Measurements from ENCODE around the gene HMGB4. TPM values are rescaled to one million over a fixed set of nuclear protein-coding genes. Genes with fewer than 3 reads are reported as not detected.
A peak's percentile ranks its signal among the peaks of the same experiment; 100 is the strongest.

The HMGB4 gene
- total RNA-seq, 1 experiment from 2014 or later: not detected

DNA sequence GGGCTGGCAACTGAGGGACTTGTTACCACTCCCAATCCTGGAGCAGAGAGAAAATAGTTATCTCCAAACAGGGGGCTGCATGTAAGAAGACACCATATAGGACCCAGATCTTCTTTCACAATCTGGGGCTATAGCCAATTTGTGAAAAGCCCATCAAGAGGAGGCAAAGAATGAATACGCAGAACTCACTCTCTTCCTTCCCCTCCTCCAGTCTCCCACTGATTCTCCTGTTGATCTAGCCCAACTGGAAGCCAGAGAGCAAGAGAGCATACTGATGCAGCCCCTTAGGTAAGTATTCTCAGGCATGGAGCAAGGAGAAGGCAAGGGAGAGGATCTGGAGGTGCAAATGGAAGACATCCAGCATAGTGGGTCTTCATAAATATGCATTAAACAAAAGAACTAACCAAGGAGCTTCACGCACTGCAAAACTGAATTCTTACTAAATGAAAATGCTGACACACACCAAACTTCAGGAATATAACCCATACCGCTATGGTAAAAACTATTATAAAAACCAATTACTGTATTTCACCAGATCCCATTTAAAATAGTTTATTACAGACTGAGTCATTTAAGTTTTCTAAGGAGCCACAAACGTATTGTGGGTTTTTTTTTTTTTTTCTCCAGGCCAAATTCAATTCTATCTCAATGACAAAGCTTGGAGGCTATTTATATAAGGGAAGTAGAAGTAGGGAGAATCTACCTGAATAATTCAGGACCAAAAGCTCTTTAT is 15.5 kb upstream of the HMGB4 start:
- peak; percentile 68 for DNase-seq (ENCODE audit: low read depth)

DNA sequence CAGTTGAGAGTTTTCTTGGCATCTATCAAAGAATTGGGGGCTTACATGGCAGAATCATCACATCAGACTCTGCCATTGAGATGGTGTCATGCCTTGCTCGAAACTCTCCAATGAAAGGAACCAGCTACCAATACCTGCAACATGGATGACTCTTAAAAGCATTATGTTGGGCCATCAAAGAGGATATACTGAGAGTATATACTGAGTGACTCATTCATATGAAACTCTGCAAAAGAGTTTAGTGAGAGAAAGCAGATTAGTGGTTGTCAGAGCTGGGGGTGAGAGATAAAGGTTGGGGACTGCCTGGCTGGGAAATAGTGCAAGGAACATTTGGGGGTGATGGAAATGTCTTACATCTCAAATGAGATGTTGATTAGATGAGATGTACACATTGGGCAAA is 14.7 kb upstream of the HMGB4 start:
- DNase-seq (ENCODE audit: low read depth): peak; percentile 54

DNA sequence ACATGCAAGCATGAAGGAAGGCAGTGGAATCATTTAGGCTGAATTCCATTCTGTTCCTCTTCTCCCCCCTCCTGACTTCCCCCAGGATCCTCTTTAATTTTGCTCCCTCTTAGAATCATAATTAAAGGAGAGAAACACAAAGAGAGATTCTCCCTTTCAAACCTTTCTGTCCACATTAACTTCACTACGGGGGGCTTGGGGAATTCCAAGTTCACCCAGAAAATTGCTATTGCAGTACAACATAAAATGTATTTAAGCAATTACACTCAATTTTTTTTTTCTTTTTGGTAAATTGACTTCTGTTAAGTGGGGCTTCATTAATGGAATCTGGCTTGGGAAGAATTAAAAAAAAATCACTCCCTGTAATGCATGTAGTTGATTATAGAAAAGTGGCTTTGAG is 13.4 kb upstream of the HMGB4 start:
- DNase-seq (ENCODE audit: low read depth): no peak

DNA sequence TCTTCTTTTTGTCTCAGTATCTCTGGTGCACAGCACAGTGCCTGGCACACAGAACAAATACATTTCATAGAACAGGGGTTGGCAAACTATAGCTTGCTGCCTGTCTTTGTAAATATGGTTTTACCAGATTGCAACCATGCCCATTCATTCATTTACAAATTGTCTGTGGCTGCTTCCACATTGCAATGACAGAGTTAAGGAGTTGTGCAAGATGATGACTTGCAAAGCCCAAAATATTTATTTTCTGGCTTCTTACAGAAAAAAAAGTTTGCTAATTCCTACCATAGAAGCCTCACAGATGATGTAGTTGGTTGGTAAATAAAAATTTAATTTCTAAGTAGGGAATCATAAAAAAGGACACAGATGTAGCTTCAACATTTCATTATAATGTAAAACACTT is 11.2 kb upstream of the HMGB4 start:
- DNase-seq (ENCODE audit: low read depth): no peak

DNA sequence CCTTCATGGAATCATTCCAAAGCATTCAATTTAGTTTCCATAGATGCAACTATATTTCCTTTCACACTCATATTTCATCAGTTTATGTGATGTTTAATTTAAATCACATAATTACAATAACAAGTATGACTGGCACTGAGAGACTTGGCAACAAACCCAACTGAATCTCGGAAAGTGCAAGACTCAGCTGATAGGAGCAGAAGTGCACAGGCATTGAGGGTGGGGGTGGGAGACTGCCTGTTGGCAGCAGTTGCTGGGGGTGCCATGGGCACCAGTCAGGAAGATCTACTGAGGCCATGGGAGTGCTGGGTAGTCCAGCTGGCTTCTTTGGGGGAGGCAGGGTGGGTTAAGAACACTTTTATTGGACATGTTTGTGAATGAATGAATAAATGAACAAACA is 10.4 kb upstream of the HMGB4 start:
- no peak for DNase-seq (ENCODE audit: low read depth)

DNA sequence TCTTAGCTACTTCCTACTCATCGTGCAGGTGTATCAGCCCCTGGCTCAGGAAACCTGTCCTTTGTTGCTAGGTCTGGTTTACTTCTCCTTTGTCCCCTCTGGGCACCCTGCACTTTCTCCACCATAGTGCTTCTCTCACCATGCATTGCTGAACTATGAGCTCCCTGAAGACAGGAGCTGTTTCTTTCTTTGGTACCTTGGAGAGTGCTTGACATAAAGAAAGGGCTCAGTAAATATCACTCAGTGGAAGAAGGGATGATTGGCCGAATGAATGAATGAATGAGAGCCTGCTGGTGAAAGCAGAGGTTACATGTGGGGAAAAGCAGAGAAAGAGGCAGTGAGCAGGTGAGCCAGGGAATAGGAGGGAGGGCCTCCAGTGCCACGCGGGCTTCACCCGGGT is 9.8 kb upstream of the HMGB4 start:
- no peak for DNase-seq (ENCODE audit: low read depth)

DNA sequence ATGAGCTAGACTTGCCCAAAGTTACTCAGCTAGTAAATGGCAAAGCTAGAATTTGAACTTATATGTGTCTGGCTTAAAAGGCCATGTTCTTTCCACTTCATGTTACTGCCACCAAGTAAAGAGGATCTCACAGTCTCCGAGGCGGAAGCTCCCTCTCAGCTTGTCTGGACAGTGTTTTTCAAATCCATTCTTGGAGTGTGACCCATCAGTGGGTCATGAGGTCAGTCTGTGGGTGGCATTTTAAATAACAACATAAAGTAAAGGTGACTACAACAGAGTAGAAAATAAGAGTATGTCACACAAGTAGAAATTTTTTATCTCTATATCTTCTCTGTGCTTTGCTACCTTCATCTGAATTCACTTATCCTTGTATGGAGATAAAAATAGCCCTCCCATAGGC is 3.2 kb upstream of the HMGB4 start:
- DNase-seq (ENCODE audit: low read depth): no peak

DNA sequence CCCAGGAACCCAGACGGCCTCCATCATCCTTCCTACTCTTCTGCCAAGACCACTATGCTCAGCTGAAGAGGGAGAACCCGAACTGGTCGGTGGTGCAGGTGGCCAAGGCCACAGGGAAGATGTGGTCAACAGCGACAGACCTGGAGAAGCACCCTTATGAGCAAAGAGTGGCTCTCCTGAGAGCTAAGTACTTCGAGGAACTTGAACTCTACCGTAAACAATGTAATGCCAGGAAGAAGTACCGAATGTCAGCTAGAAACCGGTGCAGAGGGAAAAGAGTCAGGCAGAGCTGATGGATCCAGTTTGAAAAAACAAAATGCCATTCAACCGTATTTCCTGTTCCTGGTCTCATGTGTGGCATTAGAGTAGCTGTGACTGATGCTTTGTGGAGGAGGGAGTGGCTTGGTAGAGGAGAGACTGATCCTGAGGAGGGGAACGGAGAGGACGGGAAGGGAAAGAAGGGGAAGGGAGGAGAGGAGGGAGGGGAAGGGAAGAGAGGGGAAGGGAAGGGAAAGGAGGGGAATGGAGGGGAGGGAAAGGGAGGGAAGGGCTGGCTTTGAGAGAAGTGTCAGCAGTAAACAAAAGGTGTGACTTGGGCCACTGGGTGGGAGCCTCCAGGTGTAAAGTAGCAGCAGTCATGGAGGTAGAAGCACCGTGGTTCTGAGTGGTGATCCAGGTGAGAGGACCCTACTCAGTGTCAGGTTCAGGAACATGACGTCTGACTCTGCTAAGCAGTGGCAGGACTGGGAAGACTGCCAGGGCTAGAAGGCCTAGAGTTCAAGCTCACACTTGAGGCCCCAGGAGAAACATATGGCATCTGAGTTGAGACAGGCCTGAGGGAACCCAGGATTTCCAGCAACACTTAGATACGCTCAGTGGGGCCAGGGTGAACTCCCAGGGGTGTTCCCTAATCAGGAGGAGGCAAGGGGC is 846 bp downstream of the HMGB4 start:
- peak; percentile 48 for DNase-seq (ENCODE audit: low read depth)

DNA sequence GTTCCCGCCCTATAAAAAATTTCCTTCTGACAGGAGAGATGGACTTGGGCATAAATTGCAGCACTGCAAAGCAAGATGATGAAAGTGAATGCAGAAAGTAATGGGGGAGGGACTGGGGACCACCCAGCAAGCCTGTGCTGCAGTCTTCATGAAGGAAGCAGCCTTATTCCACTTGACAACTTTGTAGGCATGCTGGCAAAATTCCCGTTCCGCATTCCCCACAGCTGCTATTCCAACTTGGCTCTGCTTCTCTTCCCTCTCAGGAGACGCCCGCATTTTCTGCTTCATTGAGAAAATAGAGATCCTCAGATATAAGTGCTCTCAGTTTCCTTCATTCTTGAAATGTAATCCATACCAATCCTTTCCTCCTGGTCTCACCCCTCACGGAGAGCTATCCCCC is 2.4 kb downstream of the HMGB4 start:
- peak; percentile 36 for DNase-seq (ENCODE audit: low read depth)

DNA sequence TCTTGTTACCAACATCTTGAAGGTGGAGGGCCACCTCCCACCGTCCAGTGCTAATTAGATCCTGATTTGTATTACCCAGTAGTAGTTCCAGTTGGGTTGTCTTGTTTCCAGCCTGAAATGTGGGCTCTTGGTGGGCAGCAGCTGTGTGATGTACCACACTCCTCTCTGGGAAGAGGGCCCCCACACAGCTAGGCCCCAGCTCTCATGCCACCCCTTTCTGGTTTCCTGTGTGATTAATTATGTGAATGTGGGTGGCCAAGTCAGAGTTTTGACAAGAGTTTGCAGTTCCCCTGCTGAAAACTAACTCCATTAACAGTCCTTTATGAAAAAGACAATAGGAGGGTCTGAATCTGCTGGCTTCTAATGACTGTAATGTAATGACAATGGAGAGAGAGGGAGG is 3.8 kb downstream of the HMGB4 start:
- no peak for DNase-seq (ENCODE audit: low read depth)

DNA sequence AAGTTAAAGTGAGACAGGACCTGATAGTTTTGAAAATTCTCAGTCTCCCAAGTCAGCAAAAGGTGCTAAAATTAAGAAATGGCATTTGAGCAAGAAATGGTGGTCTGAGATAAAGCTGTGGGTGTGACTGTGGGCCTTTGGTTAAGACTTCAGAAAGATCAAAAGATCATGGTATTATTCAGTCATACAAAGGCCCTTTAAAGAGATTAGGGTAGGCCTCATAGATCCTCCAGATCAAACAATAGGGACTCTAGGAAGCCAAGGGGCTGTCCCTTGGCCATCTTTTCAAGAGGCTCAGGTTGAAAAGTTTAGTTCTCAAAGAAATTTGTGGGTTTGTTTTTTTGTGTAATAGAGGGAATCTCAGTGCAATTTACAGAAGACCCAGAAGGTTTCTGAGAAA is 8.4 kb downstream of the HMGB4 start:
- no peak for DNase-seq (ENCODE audit: low read depth)

DNA sequence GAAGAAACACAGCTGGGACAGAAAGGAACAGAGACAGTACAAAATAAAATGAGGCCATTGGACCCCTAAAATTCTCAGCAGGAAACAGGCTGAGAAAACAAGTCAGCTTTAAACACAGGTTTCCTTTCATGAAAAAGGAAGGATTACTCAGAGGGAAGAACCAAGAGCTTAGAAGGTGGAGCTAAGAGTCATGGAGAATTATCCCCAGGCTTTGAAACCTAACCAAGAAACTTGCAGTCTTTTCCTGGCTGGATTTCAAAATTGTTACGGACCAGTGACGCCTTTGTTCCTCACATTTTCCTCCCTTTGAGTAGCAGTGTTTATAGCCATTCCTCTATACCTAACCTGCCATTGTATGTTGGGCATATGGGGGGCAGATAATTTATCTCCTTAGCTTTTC is 8.8 kb downstream of the HMGB4 start:
- peak; percentile 79 for DNase-seq (ENCODE audit: low read depth)

DNA sequence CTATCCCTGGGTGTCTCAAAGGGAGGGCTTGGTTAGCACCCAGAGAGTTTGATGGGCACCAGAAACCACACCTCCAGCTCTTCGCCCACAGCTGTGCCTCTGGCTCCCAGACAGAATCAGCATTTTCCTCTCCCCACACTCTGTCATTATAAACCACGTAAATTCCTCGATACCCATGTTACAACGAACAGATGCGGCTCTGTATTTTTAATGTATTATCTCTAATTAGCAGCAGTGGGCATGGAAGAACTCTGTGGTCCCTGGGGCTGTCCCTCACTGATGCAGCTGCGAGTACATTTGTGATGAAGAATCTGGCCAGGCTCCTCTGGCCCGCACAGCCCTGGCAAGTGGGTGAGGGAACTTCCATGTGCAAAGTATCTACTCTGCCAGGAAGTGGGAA is 10.8 kb downstream of the HMGB4 start:
- no peak for DNase-seq (ENCODE audit: low read depth)

DNA sequence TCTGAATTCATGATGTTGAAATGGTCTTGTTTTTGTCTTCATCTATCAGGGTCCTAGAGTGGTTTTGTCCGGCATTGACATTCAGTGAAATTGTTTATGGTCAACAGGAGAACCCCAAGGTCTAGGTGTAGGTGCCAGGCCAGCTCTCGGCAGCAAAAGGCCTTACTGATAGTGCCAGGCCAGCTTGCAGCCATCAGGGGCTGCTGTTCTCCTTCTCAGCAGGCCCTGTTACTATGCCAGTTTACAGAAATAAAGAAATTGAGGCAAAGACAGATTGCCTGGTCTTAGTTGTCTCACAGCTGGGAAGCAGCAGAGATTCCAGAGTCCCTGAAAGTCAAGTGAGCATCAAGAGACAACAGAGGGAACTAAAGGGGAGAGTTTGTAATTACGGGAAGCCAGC is 12.0 kb downstream of the HMGB4 start:
- no peak for DNase-seq (ENCODE audit: low read depth)

DNA sequence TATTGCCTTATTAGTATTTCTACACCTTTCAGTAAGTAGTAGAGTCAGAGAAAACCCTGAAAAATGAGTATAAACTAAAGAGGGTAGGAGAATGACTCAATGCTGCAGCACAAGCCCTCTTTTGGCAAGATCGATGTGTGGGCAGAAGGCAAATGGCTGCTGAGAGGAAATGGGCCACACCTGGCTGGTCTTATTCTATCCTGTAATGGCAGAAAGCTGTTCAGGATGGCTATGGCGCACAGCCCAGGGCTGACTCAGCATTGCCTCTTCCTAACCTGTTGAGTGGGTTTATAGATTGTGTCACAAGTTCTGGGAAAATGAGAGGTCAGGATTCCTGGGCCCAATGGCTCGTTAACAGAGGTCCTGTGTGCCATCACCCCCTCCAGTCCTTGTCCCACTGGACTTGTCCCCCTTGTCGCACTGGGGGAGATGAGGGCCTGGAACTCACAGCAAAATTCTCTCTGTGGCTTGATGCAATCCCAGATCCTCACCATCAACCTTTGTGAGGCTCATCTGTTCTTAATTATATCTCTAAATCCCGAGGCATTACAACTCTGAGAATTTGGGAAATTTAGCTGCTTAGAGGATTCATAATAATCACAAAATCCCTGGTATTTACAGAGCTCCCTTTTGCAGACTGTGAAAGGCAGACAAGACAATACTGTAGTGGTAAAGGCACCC is 13.2 kb downstream of the HMGB4 start:
- peak; percentile 87 for DNase-seq (ENCODE audit: low read depth)

DNA sequence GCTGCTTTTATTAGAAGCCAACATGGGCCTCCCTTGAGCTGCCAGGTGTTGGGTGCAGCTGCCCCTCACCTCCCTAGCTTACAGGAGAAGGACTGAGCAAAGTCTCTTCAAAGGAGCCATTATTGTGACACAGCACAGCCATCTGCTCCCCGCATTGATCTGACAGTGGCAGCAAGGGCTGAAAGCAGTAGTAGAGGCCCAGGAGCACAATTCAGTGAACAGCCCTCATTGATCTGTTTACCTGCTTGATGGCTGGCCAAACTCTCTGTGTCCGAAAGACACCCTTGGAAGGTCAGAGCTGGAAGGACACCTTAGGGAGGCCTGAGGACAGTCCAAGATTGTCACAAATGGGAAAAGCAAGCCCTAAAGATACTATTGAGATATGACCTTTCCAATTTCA is 14.5 kb downstream of the HMGB4 start:
- DNase-seq (ENCODE audit: low read depth): no peak

DNA sequence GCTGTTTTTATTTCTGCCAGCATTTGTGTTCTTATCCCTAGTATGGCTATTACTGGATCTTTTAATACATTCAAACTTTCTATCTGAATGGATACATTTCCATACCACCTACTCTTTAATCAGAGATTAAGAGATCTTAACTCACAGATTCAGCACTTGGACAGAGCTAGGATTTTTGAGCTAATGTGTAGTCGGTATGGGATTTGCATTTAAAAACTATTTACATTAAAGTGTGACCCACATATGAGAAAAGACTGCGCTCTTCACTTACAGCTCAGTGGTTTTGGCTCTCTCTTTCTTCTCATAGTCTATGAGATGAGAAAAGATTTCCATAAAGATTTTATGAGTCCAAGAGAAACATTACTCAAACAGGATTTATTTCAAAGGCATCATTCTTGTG is 16.4 kb downstream of the HMGB4 start:
- no peak for DNase-seq (ENCODE audit: low read depth)

DNA sequence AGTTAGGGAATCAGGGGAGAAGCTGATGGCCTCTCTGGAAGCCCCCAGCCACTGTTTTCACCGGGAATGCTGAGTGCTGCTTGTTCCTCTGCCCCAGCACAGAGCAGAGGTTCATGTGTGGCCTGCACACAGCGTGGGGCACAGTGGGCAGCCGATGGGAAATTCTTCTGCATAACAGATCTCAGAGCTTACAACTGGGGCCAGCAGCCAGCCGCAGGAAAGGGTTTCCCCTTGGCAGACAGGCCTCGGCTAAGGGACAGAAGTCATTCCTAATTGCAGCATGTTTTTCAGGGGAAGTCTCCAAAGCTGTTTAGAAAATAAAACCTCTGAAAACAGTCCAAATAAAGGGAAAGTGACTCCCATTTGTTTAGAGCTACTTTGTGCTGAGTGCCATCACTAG is 22.6 kb downstream of the HMGB4 start:
- DNase-seq (ENCODE audit: low read depth): no peak

DNA sequence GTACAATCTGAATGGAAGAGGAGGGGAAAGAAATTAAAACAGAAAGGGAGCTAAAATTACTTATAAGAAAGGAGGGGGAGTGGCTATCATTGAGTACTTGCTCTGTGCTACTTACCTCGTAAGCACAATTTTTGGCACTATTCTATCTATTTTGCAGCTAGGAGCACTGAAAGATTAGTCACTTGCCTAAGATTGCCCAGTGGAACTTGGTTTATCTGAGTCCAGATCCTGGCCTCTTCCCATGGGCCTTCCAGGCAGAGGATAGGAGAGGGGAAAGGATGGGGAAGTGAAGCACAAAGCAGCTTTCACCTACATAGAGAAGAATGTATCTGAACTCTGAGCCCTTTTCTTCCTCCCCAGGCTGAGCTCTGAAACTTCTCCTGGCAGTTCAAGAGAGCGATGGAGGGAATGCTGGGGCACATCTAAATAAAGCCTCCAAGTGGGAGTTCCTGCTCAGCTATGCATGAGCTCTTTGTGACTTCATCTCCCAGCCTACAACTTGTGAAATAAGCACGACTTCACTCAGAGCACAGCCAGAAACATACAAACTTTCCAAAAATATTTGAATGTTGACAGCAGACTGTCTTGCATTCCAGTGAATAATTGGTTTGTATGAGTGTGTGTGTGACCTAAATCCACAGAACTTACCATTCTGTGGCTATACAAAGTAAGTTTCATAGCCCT is 29.4 kb downstream of the HMGB4 start:
- DNase-seq (ENCODE audit: low read depth): peak; percentile 46

DNA sequence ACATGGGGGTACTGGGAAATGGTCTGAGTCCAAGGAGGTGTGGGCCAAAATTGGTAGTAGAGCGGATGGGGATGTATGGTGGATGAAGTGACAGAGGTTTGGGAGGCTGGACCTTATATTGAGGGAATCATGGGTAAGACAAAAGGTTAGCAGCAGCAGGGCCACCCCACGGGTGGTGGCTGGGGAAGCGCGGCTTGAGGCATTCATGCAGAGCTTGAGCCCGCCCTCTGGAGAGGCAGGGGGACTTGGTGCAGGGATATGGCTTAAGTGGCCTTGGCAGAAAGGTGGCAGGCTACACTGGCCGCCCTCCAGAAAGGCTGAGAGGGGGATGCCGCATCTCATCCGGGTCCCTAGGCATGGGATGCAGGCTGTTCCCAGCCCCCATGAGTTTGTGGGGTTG is 31.5 kb downstream of the HMGB4 start:
- DNase-seq (ENCODE audit: low read depth): no peak

DNA sequence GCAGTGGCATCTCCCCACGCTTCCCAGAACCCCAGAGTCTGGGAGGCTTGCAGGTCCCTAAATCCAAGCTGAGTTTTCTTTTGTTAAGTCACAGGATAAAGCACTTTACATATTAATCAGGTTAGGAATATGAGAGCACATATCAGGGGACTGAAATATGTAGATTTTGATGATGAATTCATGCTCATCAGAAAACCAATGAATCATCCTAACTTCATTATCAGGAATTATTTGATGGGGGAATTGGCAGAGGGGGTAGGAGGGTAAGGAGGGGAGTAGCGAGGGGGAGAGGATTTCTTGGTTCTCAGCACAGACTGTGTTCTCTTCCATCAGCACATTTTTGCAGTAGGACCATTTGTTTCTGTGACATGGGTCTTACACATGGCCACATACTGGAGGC is 32.1 kb downstream of the HMGB4 start:
- no peak for DNase-seq (ENCODE audit: low read depth)

DNA sequence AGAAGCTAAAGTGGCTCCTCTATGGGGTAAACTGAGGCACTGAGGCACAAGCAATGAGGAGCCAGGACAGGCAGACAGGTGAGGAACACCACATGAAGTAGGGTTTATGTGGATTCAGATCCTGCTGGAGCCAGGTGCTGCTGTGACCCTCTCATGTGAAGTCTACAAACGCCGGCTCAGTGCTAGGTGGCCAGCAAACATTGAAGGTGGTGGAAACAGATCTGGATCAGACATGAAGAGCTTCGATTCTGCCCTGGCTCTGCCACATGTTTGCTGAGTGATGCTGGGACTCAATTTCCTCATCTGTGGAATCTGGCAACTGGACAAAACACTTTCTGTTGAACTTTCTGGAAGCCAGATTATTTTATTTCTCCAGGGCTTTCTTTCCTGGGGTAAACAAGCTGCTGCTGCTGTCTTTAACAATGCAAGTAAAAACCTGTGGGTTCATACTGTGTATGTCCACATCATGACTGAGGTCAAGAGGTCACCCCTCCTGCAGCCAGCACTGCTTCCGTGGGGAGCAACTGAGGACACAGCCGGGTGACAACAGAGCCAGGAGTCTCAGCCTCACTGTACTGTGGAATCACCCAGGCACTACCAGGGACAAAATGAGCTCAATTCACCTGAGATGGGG is 33.3 kb downstream of the HMGB4 start:
- DNase-seq (ENCODE audit: low read depth): peak; percentile 68
